Activated T-cell treated with anti-CD3 and anti-CD28 coated beads, Interleukin-2, amount 50 U/mL, for 24 hours (primary cell): ENCODE measurements around the gene SLC9A1.

Experiments used
- DNase-seq: peaks from one replicate; pipeline ENCODE4 v3.0.0-alpha.2; 2020
- H3K27ac Mint-ChIP-seq: 2 replicates; pipeline ENCODE4 v1.8.0; 2020; ENCODE audit warnings: mild to moderate bottlenecking, mixed read lengths
- H3K27me3 Mint-ChIP-seq: 2 replicates; pipeline ENCODE4 v1.8.0; 2020; ENCODE audit warnings: mixed read lengths
- H3K36me3 Mint-ChIP-seq: 2 replicates; pipeline ENCODE4 v1.8.0; 2020; ENCODE audit warnings: low read depth, mixed read lengths
- H3K4me1 Mint-ChIP-seq: 2 replicates; pipeline ENCODE4 v1.8.0; 2020; ENCODE audit warnings: low read depth, mixed read lengths
- H3K4me3 Mint-ChIP-seq: 2 replicates; pipeline ENCODE4 v1.8.0; 2020; ENCODE audit warnings: mild to moderate bottlenecking, moderate library complexity, mixed read lengths
- H3K9me3 Mint-ChIP-seq: 2 replicates; pipeline ENCODE4 v1.8.0; 2020; ENCODE audit warnings: mixed read lengths

Gene SLC9A1

DNA sequence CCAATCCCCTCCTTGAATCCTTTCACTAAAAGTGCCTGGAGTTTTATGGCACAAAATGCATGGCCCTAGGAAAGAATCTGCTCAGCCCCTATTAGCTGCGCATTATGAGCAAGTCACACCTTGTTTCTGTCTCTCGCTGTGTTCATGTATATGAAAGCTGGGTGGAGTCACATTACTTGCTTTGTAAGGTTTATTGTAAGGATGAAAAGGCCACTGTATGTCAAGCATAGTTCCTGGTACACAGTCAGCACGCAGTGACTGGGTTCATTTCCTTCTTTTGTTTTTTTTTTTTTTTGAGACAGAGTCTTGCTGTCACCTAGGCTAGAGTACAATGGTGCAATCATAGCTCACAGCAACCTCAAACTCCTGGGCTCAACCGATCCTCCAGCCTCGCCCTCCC lies 6.7 kb upstream of the SLC9A1 start:
- Mint-ChIP-seq H3K9me3 (no peaks in the 10 kb centered on the region), H3K27ac (no peak overlapping the region), H3K4me3 (no peak overlapping the region), H3K4me1 (peaks cover 9% of the 10 kb centered on the region), H3K27me3 (no peaks in the 10 kb centered on the region), H3K36me3 (no peaks in the 10 kb centered on the region)
- no peak for DNase-seq

DNA sequence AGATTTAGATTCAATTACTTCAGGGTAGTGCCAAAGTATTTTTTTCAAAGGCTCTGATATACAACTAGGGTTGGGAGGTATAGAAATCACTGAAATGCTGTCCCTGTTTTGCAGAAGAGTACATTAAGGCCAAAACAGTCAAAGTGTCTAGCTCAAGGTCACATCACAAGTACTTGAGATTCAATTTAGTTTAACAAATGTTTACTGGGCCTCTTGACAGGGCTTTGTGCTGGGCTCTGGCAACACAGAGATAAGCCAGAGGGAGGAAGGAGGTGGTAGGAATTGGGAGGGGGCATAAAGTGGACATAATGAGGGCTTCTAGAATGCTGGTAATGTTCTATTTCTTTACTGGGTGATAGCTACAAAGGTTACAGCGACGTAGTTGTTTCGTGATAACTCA lies 2.3 kb upstream of the SLC9A1 start:
- Mint-ChIP-seq H3K4me3 (no peak overlapping the region), H3K9me3 (no peaks in the 10 kb centered on the region), H3K27me3 (no peaks in the 10 kb centered on the region), H3K27ac (peak overlapping the region; percentile 26), H3K36me3 (peaks cover 9% of the 10 kb centered on the region), H3K4me1 (peaks cover 39% of the 10 kb centered on the region)
- DNase-seq, result no peak

DNA sequence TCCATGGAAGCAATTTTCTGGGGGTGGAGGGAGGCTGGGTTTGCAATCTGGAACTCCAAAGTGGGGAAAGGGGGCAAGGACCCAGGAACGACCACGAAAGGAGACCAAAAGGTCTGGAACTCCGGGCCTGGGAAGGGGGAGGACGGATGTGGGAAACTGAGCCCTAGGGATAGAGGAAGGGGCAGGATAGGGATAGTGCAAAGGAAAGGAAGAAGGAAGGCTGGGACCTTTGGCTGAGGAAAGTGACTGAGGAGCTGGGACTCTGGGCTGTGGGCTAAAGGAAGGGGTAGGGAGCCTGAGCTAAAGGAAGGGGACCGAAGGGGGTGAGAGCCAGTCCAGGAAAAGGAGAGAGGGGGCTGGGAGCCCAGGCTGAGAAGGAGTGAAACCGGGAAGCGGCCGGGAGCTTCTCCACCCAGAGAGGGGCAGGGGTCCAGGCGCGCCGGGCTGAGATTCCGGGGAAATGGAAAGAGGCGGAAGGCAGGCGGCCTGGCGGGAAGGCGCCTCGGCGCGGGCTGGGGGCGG lies 395 bp downstream of the SLC9A1 start:
- Mint-ChIP-seq H3K4me3 (peak overlapping the region; percentile 88), H3K4me1 (peaks cover 53% of the 10 kb centered on the region), H3K36me3 (peaks cover 15% of the 10 kb centered on the region), H3K27me3 (no peaks in the 10 kb centered on the region), H3K9me3 (no peaks in the 10 kb centered on the region), H3K27ac (peak overlapping the region; percentile 96)
- no peak for DNase-seq

DNA sequence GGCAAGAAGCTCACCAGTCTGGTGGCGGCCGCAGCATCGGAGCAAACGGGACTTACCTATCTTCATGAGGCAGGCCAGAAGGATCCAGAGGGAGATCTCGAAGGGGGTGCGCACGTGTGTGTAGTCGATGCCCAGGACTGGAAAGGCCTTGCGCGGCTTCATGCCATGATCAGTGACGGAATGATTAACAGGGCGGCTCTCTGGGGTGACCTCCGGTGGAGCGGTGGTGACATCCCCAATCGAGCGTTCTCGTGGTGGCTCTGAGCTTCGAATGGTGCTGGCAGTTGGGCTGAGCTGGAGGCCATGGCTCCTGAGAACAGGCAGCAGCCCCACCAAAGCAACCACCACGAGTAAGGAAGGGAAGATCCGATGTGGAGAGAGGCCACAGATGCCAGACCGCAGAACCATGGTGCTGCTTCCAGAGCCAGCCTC lies 982 bp downstream of the SLC9A1 start:
- H3K27ac Mint-ChIP-seq, result peak overlapping the region; percentile 96
- peaks cover 59% of the 10 kb centered on the region for H3K4me1 Mint-ChIP-seq

GRCh38 chr1:27153549-27153886 lies 1.4 kb downstream of the SLC9A1 start:
- H3K9me3 Mint-ChIP-seq, result no peaks in the 10 kb centered on the region
- peaks cover 15% of the 10 kb centered on the region for H3K36me3 Mint-ChIP-seq
- H3K4me1 Mint-ChIP-seq, result peaks cover 63% of the 10 kb centered on the region
- H3K27me3 Mint-ChIP-seq, result no peaks in the 10 kb centered on the region
- H3K27ac Mint-ChIP-seq, result peak overlapping the region; percentile 96
- peak overlapping the region; percentile 88 for H3K4me3 Mint-ChIP-seq
- no peak for DNase-seq

More for the DNA sequence above, 982 bp downstream of the SLC9A1 start:
- Mint-ChIP-seq H3K27me3 (no peaks in the 10 kb centered on the region), H3K4me3 (peak overlapping the region; percentile 88), H3K9me3 (no peaks in the 10 kb centered on the region), H3K36me3 (peaks cover 15% of the 10 kb centered on the region)
- no peak for DNase-seq

- no peak for DNase-seq
- peak overlapping the region; percentile 96 for H3K27ac Mint-ChIP-seq
- no peaks in the 10 kb centered on the region for H3K9me3 Mint-ChIP-seq
- H3K36me3 Mint-ChIP-seq, result peaks cover 17% of the 10 kb centered on the region
- H3K4me3 Mint-ChIP-seq, result peak overlapping the region; percentile 88
- H3K27me3 Mint-ChIP-seq, result no peaks in the 10 kb centered on the region
- peaks cover 68% of the 10 kb centered on the region for H3K4me1 Mint-ChIP-seq
Observed at GRCh38 chr1:27152829-27153548, 1.9 kb downstream of the SLC9A1 start.

- Mint-ChIP-seq H3K27me3 (no peaks in the 10 kb centered on the region), H3K4me1 (peaks cover 69% of the 10 kb centered on the region), H3K36me3 (peaks cover 17% of the 10 kb centered on the region), H3K4me3 (peak overlapping the region; percentile 88), H3K9me3 (no peaks in the 10 kb centered on the region), H3K27ac (peak overlapping the region; percentile 96)
- no peak for DNase-seq
Observed at GRCh38 chr1:27152004-27152828, 2.7 kb downstream of the SLC9A1 start.

GRCh38 chr1:27150641-27151040 lies 4.3 kb downstream of the SLC9A1 start:
- DNase-seq, result no peak
- no peaks in the 10 kb centered on the region for H3K9me3 Mint-ChIP-seq
- H3K36me3 Mint-ChIP-seq, result peaks cover 23% of the 10 kb centered on the region
- no peaks in the 10 kb centered on the region for H3K27me3 Mint-ChIP-seq
- H3K4me3 Mint-ChIP-seq, result no peak overlapping the region
- peaks cover 75% of the 10 kb centered on the region for H3K4me1 Mint-ChIP-seq
- H3K27ac Mint-ChIP-seq, result no peak overlapping the region

GRCh38 chr1:27150183-27150582 lies 4.7 kb downstream of the SLC9A1 start:
- Mint-ChIP-seq H3K4me3 (no peak overlapping the region), H3K27me3 (no peaks in the 10 kb centered on the region), H3K36me3 (peaks cover 28% of the 10 kb centered on the region), H3K27ac (peak overlapping the region; percentile 26), H3K4me1 (peaks cover 74% of the 10 kb centered on the region), H3K9me3 (no peaks in the 10 kb centered on the region)
- DNase-seq, result no peak

DNA sequence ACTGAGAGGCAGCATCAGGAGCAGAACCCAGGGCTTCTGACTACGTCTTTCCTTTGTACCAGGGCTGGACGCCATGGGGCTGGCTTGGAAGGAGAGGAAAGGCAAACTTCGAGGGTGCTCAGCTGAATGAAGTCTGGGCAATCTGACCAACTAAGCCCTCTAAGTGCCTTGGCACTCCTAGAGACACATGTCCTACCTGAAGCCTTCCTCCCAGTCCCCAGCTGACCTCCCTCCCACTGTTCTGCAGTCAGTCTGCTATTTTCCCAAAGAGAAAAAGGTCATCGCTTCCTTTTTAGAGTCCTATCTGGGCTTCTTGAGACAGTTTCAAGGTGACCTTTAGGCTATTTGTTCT lies 5.2 kb downstream of the SLC9A1 start:
- no peak for DNase-seq
- no peak overlapping the region for H3K4me3 Mint-ChIP-seq
- H3K27me3 Mint-ChIP-seq, result no peaks in the 10 kb centered on the region
- peaks cover 31% of the 10 kb centered on the region for H3K36me3 Mint-ChIP-seq
- peak overlapping the region; percentile 26 for H3K27ac Mint-ChIP-seq
- no peaks in the 10 kb centered on the region for H3K9me3 Mint-ChIP-seq
- peaks cover 73% of the 10 kb centered on the region for H3K4me1 Mint-ChIP-seq

- no peaks in the 10 kb centered on the region for H3K27me3 Mint-ChIP-seq
- DNase-seq, result no peak
- H3K4me3 Mint-ChIP-seq, result no peak overlapping the region
- H3K9me3 Mint-ChIP-seq, result no peaks in the 10 kb centered on the region
- peaks cover 69% of the 10 kb centered on the region for H3K4me1 Mint-ChIP-seq
- peaks cover 26% of the 10 kb centered on the region for H3K36me3 Mint-ChIP-seq
- H3K27ac Mint-ChIP-seq, result peak overlapping the region; percentile 58
Observed at GRCh38 chr1:27149084-27149761, 5.7 kb downstream of the SLC9A1 start.

DNA sequence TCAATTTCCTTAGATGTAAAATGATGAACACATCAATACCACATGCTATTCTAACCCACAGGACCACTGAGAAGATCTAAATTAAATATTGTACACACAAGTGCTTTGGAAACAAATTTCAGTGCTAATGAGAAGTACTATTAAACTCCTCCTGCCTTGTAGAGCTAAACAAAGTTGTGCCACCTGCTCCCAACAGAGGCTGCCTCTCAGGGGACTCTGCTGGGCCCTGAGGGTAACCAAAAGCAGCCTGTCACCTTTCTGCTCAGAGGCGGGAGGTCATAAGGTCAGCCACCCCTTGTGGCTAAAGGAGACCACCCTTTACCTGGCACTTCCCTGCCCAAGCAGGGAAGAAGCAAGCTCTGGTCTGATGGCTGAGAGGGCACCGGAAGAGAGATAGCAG lies 6.3 kb downstream of the SLC9A1 start:
- no peak for DNase-seq
- H3K9me3 Mint-ChIP-seq, result no peaks in the 10 kb centered on the region
- no peak overlapping the region for H3K4me3 Mint-ChIP-seq
- H3K4me1 Mint-ChIP-seq, result peaks cover 67% of the 10 kb centered on the region
- H3K36me3 Mint-ChIP-seq, result peaks cover 22% of the 10 kb centered on the region
- no peaks in the 10 kb centered on the region for H3K27me3 Mint-ChIP-seq
- H3K27ac Mint-ChIP-seq, result peak overlapping the region; percentile 58

DNA sequence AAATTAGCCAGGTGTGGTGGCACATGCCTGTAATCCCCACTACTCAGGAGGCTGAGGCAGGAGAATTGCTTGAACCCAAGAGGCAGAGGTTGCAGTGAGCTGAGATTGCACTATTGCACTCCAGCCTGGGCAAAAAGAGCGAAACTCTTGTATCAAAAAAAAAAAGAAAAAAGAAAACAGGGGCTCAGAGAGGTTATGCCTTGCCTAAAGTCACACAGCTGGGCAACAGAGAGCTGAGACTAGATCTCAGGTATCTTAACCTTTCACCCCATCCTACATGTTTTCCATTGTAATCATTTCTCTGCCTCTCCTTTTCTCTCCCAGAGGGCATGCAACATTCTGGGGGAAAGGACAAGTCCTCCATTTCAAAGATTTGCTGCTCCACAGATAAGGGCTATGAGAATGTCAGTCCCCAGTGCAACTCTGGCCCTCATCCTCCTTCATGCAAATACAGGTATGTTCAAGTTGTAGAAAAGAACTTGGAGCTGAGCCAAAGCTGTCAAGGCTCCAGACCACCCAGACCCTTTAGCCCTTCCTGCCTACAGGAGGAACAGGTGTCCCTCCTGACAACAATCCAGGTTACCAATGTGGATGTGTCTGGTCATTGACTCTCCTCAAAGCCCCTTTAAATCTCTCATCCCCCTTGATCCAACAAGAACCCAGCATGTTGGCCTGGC lies 6.9 kb downstream of the SLC9A1 start:
- no peaks in the 10 kb centered on the region for H3K9me3 Mint-ChIP-seq
- H3K27ac Mint-ChIP-seq, result no peak overlapping the region
- H3K4me1 Mint-ChIP-seq, result peaks cover 67% of the 10 kb centered on the region
- no peak for DNase-seq
- H3K27me3 Mint-ChIP-seq, result no peaks in the 10 kb centered on the region
- no peak overlapping the region for H3K4me3 Mint-ChIP-seq
- H3K36me3 Mint-ChIP-seq, result peaks cover 22% of the 10 kb centered on the region

DNA sequence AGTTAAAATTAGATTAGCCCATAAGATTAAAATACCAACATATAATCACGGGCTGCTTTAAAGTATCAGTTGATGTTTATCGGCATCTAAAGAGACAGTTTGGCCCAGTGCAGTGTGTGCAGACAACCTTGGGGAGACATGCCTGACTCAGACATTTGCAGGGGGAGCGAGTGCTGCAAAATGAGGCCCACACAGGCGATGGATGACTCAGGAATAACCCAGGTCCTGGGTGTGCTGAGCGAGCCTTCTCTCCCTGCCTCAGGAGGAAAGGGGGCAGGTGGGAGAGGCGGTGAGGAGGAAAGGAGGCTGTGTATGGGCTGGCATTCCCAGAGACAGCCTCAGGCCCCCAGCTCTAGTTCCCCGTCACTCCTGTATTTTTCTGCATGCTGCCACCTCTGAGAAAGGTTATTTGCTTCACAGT lies 9.0 kb downstream of the SLC9A1 start:
- DNase-seq, result no peak
- Mint-ChIP-seq H3K27me3 (no peaks in the 10 kb centered on the region), H3K4me3 (no peak overlapping the region), H3K4me1 (peaks cover 68% of the 10 kb centered on the region), H3K36me3 (peaks cover 18% of the 10 kb centered on the region), H3K27ac (no peak overlapping the region), H3K9me3 (no peaks in the 10 kb centered on the region)
